Activated T-cell treated with anti-CD3 and anti-CD28 coated beads, Interleukin-2, amount 50 U/mL, for 4 hours (primary cell): ENCODE data around the gene DIRAS2. TPM values are rescaled to one million over a fixed set of nuclear protein-coding genes. Genes with fewer than 3 reads are reported as not detected.

Experiments
- ATAC-seq, 2 donors: fragments of 200-7000 bp; cut with Tn5 transposase; one replicate each; pipeline ENCODE4 v1.10.0; 2021
- DNase-seq: peaks from one replicate; pipeline ENCODE4 v3.0.0-alpha.2; 2020
- H3K27me3 Mint-ChIP-seq: one replicate; pipeline ENCODE4 v1.8.0; 2021; ENCODE audit warnings: low read depth, mixed read lengths
- H3K36me3 Mint-ChIP-seq: one replicate; pipeline ENCODE4 v1.8.0; 2022; ENCODE audit warnings: mixed read lengths; ENCODE audit not compliant: insufficient read depth
- H3K4me1 Mint-ChIP-seq: one replicate; pipeline ENCODE4 v1.8.0; 2021; ENCODE audit warnings: low read depth, mixed read lengths
- H3K4me3 Mint-ChIP-seq: one replicate; pipeline ENCODE4 v1.8.0; 2021; ENCODE audit warnings: mild to moderate bottlenecking, moderate library complexity, mixed read lengths
- H3K9me3 Mint-ChIP-seq: one replicate; pipeline ENCODE4 v1.8.0; 2021; ENCODE audit warnings: mixed read lengths
- total RNA-seq, 3 donors: library from RNA; stranded (reverse); gene quantifications; one replicate each; pipeline ENCODE4 v1.2.1, GENCODE V29; 2021

The DIRAS2 gene
- total RNA-seq, 3 donors from 2014 or later, result 0.05 TPM; not detected in 2

- Mint-ChIP-seq H3K9me3 (no peaks in the 10 kb centered on the region), H3K27me3 (peaks cover 42% of the 10 kb centered on the region)
These were observed 2.3 kb downstream of the DIRAS2 start for GRCh38 chr9:90640361-90640760.

GRCh38 chr9:90637626-90638025 lies 5.0 kb downstream of the DIRAS2 start:
- ATAC-seq (no peak), DNase-seq (no peak)
- Mint-ChIP-seq H3K36me3 (no peaks in the 10 kb centered on the region), H3K9me3 (no peaks in the 10 kb centered on the region), H3K4me3 (no peak overlapping the region), H3K4me1 (peaks cover 4% of the 10 kb centered on the region), H3K27me3 (peaks cover 24% of the 10 kb centered on the region)

More at GRCh38 chr9:90640361-90640760, 2.3 kb downstream of the DIRAS2 start:
- no peak overlapping the region for H3K4me3 Mint-ChIP-seq
- DNase-seq (no peak), ATAC-seq (no peak)
- peaks cover 6% of the 10 kb centered on the region for H3K4me1 Mint-ChIP-seq
- H3K36me3 Mint-ChIP-seq, result no peaks in the 10 kb centered on the region

- H3K9me3 Mint-ChIP-seq, result no peaks in the 10 kb centered on the region
- H3K4me3 Mint-ChIP-seq, result no peak overlapping the region
- no peaks in the 10 kb centered on the region for H3K36me3 Mint-ChIP-seq
- DNase-seq (no peak), ATAC-seq (no peak)
- H3K27me3 Mint-ChIP-seq, result peaks cover 4% of the 10 kb centered on the region
- no peaks in the 10 kb centered on the region for H3K4me1 Mint-ChIP-seq
These were observed 9.9 kb downstream of the DIRAS2 start for GRCh38 chr9:90632647-90633207.

- Mint-ChIP-seq H3K4me1 (no peaks in the 10 kb centered on the region), H3K4me3 (no peak overlapping the region), H3K9me3 (no peaks in the 10 kb centered on the region), H3K27me3 (peaks cover 7% of the 10 kb centered on the region), H3K36me3 (no peaks in the 10 kb centered on the region)
- no peak for DNase-seq
- no peak for ATAC-seq
These were observed 10.7 kb downstream of the DIRAS2 start for GRCh38 chr9:90631964-90632363.

- Mint-ChIP-seq H3K4me1 (no peaks in the 10 kb centered on the region), H3K36me3 (no peaks in the 10 kb centered on the region)
- ATAC-seq, result no peak
These were observed 12.6 kb downstream of the DIRAS2 start for GRCh38 chr9:90629991-90630390.

GRCh38 chr9:90629354-90629753 lies 13.3 kb downstream of the DIRAS2 start:
- no peaks in the 10 kb centered on the region for H3K4me1 Mint-ChIP-seq
- H3K27me3 Mint-ChIP-seq, result peaks cover 7% of the 10 kb centered on the region
- no peaks in the 10 kb centered on the region for H3K36me3 Mint-ChIP-seq
- DNase-seq (no peak), ATAC-seq (no peak)
- no peaks in the 10 kb centered on the region for H3K9me3 Mint-ChIP-seq
- no peak overlapping the region for H3K4me3 Mint-ChIP-seq

More at GRCh38 chr9:90629991-90630390, 12.6 kb downstream of the DIRAS2 start:
- no peak overlapping the region for H3K4me3 Mint-ChIP-seq
- H3K9me3 Mint-ChIP-seq, result no peaks in the 10 kb centered on the region
- peaks cover 7% of the 10 kb centered on the region for H3K27me3 Mint-ChIP-seq
- no peak for DNase-seq

- no peak for ATAC-seq
- Mint-ChIP-seq H3K4me3 (no peak overlapping the region), H3K4me1 (no peaks in the 10 kb centered on the region), H3K36me3 (no peaks in the 10 kb centered on the region), H3K27me3 (peaks cover 14% of the 10 kb centered on the region), H3K9me3 (no peaks in the 10 kb centered on the region)
- no peak for DNase-seq
These were observed 25.8 kb downstream of the DIRAS2 start for GRCh38 chr9:90616806-90617205.

- Mint-ChIP-seq H3K9me3 (no peaks in the 10 kb centered on the region), H3K4me3 (no peak overlapping the region), H3K27me3 (peaks cover 14% of the 10 kb centered on the region), H3K4me1 (no peaks in the 10 kb centered on the region), H3K36me3 (no peaks in the 10 kb centered on the region)
- no peak for DNase-seq
- ATAC-seq, result no peak
These were observed 29.1 kb downstream of the DIRAS2 start for GRCh38 chr9:90613502-90613901.

- Mint-ChIP-seq H3K4me3 (no peak overlapping the region), H3K9me3 (no peaks in the 10 kb centered on the region), H3K36me3 (no peaks in the 10 kb centered on the region), H3K4me1 (no peaks in the 10 kb centered on the region), H3K27me3 (peaks cover 14% of the 10 kb centered on the region)
- ATAC-seq, result no peak
- no peak for DNase-seq
These were observed 29.7 kb downstream of the DIRAS2 start for GRCh38 chr9:90612957-90613356.

GRCh38 chr9:90611568-90611967 lies 31.1 kb downstream of the DIRAS2 start:
- DNase-seq (no peak), ATAC-seq (no peak)
- no peaks in the 10 kb centered on the region for H3K4me1 Mint-ChIP-seq
- H3K27me3 Mint-ChIP-seq, result peaks cover 5% of the 10 kb centered on the region
- no peaks in the 10 kb centered on the region for H3K36me3 Mint-ChIP-seq
- no peaks in the 10 kb centered on the region for H3K9me3 Mint-ChIP-seq
- H3K4me3 Mint-ChIP-seq, result no peak overlapping the region

- H3K36me3 Mint-ChIP-seq, result no peaks in the 10 kb centered on the region
- no peak overlapping the region for H3K4me3 Mint-ChIP-seq
- DNase-seq (no peak), ATAC-seq (no peak)
- no peaks in the 10 kb centered on the region for H3K4me1 Mint-ChIP-seq
- no peaks in the 10 kb centered on the region for H3K9me3 Mint-ChIP-seq
- H3K27me3 Mint-ChIP-seq, result peaks cover 5% of the 10 kb centered on the region
These were observed 31.5 kb downstream of the DIRAS2 start for GRCh38 chr9:90611121-90611520.

- no peaks in the 10 kb centered on the region for H3K36me3 Mint-ChIP-seq
- no peaks in the 10 kb centered on the region for H3K4me1 Mint-ChIP-seq
- H3K4me3 Mint-ChIP-seq, result no peak overlapping the region
- DNase-seq (no peak), ATAC-seq (no peak)
- peaks cover 1% of the 10 kb centered on the region for H3K27me3 Mint-ChIP-seq
- H3K9me3 Mint-ChIP-seq, result no peaks in the 10 kb centered on the region
These were observed 34.7 kb downstream of the DIRAS2 start for GRCh38 chr9:90607701-90608516.

GRCh38 chr9:90600029-90600428 lies 42.6 kb downstream of the DIRAS2 start:
- ATAC-seq, result no peak
- Mint-ChIP-seq H3K27me3 (peaks cover 2% of the 10 kb centered on the region), H3K9me3 (no peaks in the 10 kb centered on the region), H3K4me1 (no peaks in the 10 kb centered on the region), H3K36me3 (no peaks in the 10 kb centered on the region), H3K4me3 (no peak overlapping the region)
- no peak for DNase-seq

- Mint-ChIP-seq H3K4me3 (no peak overlapping the region), H3K9me3 (peaks cover 4% of the 10 kb centered on the region), H3K27me3 (peaks cover 7% of the 10 kb centered on the region), H3K4me1 (no peaks in the 10 kb centered on the region), H3K36me3 (no peaks in the 10 kb centered on the region)
- ATAC-seq, result no peak
- DNase-seq, result no peak
These were observed 44.4 kb downstream of the DIRAS2 start for GRCh38 chr9:90598191-90598590.

GRCh38 chr9:90593646-90594045 lies 49.0 kb downstream of the DIRAS2 start:
- Mint-ChIP-seq H3K4me3 (no peak overlapping the region), H3K4me1 (no peaks in the 10 kb centered on the region), H3K27me3 (peaks cover 10% of the 10 kb centered on the region), H3K9me3 (peaks cover 11% of the 10 kb centered on the region), H3K36me3 (no peaks in the 10 kb centered on the region)
- DNase-seq, result no peak
- ATAC-seq, result no peak
